Measurements from ENCODE around the gene CRELD1. TPM values are rescaled to one million over a fixed set of nuclear protein-coding genes. Genes with fewer than 3 reads are reported as not detected.
A peak's percentile ranks its signal among the peaks of the same experiment; 100 is the strongest.

Gene CRELD1
- total and polyA plus RNA-seq, 9 of the 15 experiments (the other 6 are each of a cell fraction or from before 2014, with no cell fraction given), result 3.3 to 25.8 (median 16.5) TPM

DNA sequence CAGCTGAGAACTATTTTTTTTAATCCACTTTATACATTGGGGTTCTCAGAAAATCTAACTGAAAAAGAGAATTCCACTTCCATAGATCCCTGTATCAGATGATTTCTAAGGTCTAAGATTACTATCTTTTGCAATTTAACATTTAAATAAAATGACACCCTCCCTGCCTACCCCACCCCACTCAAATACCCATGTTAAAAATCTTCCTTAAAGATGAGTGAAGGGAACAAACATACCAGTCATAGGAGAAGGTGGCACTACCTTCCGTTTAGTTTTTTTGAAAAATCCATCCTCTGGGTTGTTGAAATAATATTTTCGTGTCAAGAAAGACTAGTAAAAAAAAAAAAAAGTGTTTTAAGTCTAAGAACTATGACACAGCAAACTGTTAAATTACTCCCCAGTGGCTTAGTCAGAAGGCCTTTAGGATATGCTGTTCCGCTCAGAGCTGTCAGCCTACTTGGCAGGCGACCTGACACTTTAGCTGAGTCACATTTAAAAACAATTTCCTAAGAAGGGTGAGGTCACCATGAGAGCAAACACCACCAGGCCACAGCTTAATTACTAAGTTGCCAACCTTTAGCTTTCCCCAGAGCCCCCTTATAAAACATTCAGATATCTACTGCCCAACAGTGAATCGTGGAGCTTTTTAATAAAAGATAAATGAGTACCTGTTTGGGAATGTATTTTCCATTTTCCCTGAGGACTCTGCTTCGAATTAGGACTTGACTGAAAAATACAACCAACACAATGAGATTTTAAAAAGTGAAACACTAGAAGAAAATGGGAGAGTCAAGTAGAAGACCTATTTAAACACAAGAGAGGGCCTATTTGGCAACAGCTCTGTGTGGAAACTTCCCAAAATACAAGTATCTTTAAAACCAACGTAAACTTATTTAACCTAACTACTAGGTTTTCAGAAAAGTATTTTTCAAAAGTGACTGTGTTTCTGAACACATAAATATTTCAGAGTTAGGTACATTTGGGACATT lies 43.4 kb downstream of the CRELD1 start (continued):
- TF ChIP-seq, protein P1, sequence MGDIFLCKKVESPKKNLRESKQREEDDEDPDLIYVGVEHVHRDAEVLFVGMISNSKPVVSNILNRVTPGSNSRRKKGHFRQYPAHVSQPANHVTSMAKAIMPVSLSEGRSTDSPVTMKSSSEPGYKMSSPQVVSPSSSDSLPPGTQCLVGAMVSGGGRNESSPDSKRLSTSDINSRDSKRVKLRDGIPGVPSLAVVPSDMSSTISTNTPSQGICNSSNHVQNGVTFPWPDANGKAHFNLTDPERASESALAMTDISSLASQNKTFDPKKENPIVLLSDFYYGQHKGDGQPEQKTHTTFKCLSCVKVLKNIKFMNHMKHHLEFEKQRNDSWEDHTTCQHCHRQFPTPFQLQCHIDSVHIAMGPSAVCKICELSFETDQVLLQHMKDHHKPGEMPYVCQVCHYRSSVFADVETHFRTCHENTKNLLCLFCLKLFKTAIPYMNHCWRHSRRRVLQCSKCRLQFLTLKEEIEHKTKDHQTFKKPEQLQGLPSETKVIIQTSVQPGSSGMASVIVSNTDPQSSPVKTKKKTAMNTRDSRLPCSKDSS (IDR thresholded peaks at IDR 0.05; ENCODE audit: low read depth, partially characterized antibody), result no peak
- TF ChIP-seq HNRNPK (IDR thresholded peaks at IDR 0.05; ENCODE audit: low read depth, low read length, poor library complexity, severe bottlenecking), result no peak
- no peak for TF ChIP-seq ZNF124 (CRISPR knock-in tag; IDR thresholded peaks at IDR 0.05)
- TF ChIP-seq KLF1 (tag; IDR thresholded peaks at IDR 0.05), result 0 out of 2 replicates have a peak, but pooled peaks have one; percentile 22
- TF ChIP-seq, protein P2, sequence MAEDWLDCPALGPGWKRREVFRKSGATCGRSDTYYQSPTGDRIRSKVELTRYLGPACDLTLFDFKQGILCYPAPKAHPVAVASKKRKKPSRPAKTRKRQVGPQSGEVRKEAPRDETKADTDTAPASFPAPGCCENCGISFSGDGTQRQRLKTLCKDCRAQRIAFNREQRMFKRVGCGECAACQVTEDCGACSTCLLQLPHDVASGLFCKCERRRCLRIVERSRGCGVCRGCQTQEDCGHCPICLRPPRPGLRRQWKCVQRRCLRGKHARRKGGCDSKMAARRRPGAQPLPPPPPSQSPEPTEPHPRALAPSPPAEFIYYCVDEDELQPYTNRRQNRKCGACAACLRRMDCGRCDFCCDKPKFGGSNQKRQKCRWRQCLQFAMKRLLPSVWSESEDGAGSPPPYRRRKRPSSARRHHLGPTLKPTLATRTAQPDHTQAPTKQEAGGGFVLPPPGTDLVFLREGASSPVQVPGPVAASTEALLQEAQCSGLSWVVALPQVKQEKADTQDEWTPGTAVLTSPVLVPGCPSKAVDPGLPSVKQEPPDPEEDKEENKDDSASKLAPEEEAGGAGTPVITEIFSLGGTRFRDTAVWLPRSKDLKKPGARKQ (CRISPR knock-in tag; IDR thresholded peaks at IDR 0.05), result no peak
- TF ChIP-seq, protein P3, sequence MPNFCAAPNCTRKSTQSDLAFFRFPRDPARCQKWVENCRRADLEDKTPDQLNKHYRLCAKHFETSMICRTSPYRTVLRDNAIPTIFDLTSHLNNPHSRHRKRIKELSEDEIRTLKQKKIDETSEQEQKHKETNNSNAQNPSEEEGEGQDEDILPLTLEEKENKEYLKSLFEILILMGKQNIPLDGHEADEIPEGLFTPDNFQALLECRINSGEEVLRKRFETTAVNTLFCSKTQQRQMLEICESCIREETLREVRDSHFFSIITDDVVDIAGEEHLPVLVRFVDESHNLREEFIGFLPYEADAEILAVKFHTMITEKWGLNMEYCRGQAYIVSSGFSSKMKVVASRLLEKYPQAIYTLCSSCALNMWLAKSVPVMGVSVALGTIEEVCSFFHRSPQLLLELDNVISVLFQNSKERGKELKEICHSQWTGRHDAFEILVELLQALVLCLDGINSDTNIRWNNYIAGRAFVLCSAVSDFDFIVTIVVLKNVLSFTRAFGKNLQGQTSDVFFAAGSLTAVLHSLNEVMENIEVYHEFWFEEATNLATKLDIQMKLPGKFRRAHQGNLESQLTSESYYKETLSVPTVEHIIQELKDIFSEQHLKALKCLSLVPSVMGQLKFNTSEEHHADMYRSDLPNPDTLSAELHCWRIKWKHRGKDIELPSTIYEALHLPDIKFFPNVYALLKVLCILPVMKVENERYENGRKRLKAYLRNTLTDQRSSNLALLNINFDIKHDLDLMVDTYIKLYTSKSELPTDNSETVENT (CRISPR knock-in tag; IDR thresholded peaks at IDR 0.05), result no peak
- TF ChIP-seq SMAD3 (CRISPR knock-in tag; conservative IDR thresholded peaks at IDR 0.05), result 0 out of 2 replicates have a peak, but pooled peaks have one; percentile 19
- peak; percentile 70 for TF ChIP-seq TAF1 (IDR thresholded peaks at IDR 0.05; ENCODE audit: control insufficient read depth, extremely low read depth, insufficient read depth, low read length, severe bottlenecking)
- peak; percentile 83 for TF ChIP-seq RNF2 (IDR thresholded peaks at IDR 0.05)
